Subcutaneous abdominal adipose tissue (tissue), 5 donors: ENCODE data around the gene ATP6V0B.

Source experiments
- H3K27ac ChIP-seq: one replicate; pipeline ENCODE4 v1.7.0; 2013; ENCODE audit warnings: low read depth, mild to moderate bottlenecking, inconsistent platforms, low read length, moderate library complexity
- H3K27me3 ChIP-seq, 5 donors: one replicate each; pipeline ENCODE4 v1.7.0; 2013; ENCODE audit warnings: low read length in 5 of 5, inconsistent platforms in 1 of 5; ENCODE audit not compliant: control insufficient read depth in 5 of 5, insufficient read depth in 4 of 5
- H3K36me3 ChIP-seq, 5 donors: one replicate each; pipeline ENCODE4 v1.7.0; 2013; ENCODE audit warnings: low read length in 5 of 5; ENCODE audit not compliant: control insufficient read depth in 5 of 5, insufficient read depth in 5 of 5
- H3K4me1 ChIP-seq, 5 donors: one replicate each; pipeline ENCODE4 v1.7.0; 2013; ENCODE audit warnings: low read length in 5 of 5, mild to moderate bottlenecking in 3 of 5, moderate library complexity in 1 of 5; ENCODE audit not compliant: control insufficient read depth in 5 of 5, insufficient read depth in 5 of 5
- H3K4me3 ChIP-seq, 5 donors: one replicate each; pipeline ENCODE4 v1.7.0; 2013; ENCODE audit warnings: low read length in 5 of 5, low read depth in 1 of 5
- H3K9ac ChIP-seq, 5 donors: one replicate each; pipeline ENCODE4 v1.7.0; 2013; ENCODE audit warnings: low read length in 5 of 5, mild to moderate bottlenecking in 4 of 5, moderate library complexity in 3 of 5
- H3K9me3 ChIP-seq, 5 donors: one replicate each; pipeline ENCODE4 v1.7.0; 2013; ENCODE audit warnings: low read length in 5 of 5; ENCODE audit not compliant: control insufficient read depth in 5 of 5
- donor health status: healthy.
- donor health status: healthy.
- donor health status: healthy.
- donor health status: healthy.
- donor health status: healthy.

Gene ATP6V0B

DNA sequence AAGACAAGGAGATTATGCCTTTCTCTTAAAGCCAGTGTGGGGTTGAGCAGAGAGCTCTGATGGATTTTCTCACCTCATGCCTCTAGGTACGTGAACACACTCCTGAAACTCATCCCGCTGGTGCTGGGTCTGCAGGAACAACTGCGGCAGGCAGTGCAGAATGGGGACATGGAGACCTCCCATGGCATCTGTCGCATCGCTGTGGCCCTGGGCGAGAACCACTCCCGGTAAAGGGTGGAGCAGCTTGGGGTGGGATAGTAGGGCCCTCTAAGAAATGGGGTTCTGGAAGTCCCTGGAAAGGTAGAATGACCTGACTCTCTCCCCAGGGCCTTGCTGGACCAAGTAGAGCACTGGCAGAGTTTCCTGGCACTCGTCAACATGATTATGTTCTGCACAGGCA, 18.5 kb upstream of the ATP6V0B start:
- Histone ChIP-seq H3K4me1 (no peaks in the 10 kb centered on the region), H3K9me3 (no peaks in the 10 kb centered on the region), H3K36me3 (peaks cover 0 to 55% (median 51%) of the 10 kb centered on the region in 5 donors), H3K27ac (no peak overlapping the region), H3K9ac (no peak overlapping the region), H3K4me3 (no peak overlapping the region), H3K27me3 (no peaks in the 10 kb centered on the region)

DNA sequence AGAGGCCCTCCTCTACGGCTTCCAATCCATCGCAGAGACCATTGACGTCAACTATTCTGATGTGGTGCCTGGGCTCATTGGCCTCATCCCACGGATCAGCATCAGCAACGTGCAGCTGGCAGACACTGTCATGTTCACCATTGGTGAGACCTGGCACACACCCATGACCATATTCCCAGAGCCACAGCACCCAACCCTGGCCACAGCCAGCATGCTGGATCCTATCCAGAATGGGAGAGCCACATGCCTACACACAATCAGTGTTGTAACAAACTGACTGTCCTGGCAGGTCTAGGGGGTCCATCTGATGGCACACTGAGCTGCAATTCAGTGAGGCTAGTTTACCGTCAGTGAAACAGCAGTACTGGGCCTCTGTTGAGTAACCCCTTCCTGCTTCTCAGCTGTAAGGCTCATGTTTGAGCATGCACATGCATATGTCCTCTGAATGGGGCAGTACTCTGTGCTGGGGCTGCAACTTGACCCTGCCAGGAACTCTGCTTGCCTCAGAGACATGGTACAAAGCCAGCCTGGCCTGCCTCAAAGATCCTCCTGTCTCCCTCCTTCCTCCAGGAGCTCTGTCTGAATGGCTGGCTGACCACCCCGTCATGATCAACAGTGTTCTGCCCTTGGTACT, 17.2 kb upstream of the ATP6V0B start:
- Histone ChIP-seq H3K9ac (no peak overlapping the region), H3K27ac (no peak overlapping the region), H3K9me3 (no peaks in the 10 kb centered on the region), H3K4me3 (no peak overlapping the region), H3K27me3 (no peaks in the 10 kb centered on the region), H3K4me1 (no peaks in the 10 kb centered on the region), H3K36me3 (peaks cover 0 to 68% (median 63%) of the 10 kb centered on the region in 5 donors)

DNA sequence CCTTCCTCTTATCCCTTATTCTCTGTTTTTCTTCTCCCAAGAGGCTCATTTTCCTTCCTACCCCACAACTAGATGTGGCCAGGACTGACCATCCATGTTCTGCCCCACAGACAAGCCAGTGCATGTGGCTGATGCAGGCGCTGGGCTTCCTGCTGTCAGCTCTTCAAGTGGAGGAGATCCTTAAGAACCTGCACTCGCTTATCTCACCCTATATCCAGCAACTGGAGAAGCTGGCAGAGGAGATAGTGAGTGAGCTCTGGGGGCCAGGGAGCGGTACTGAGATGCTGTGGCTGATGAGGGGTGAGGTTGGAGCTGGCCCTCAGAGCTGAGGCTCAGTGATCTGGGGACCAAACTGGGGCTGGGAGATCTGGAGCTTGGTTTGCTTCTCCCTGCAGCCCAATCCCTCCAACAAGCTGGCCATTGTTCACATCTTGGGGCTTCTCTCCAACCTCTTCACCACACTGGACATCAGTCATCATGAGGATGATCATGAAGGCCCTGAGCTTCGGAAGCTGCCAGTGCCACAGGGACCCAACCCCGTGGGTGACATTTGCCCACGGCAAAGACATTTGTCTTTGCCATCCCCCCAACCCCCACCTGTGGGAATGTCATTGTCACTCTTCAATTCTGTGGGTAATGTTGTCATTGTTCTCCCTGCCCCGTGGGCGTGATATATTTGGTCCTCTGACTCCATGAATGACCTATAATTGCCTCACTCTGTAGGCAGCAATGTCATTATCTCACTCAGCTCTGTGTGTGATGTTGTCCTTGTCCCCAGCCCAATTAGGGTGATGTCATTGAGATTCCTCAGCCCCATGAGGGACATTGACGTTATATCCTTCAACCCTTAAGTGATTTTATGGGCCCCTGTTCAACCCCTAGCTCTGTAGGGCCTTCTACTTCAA, 16.2 kb upstream of the ATP6V0B start:
- Histone ChIP-seq H3K27me3 (no peaks in the 10 kb centered on the region), H3K9me3 (no peaks in the 10 kb centered on the region), H3K36me3 (peaks cover 0 to 77% (median 74%) of the 10 kb centered on the region in 5 donors), H3K4me3 (no peak overlapping the region), H3K27ac (no peak overlapping the region), H3K9ac (no peak overlapping the region), H3K4me1 (no peaks in the 10 kb centered on the region)

DNA sequence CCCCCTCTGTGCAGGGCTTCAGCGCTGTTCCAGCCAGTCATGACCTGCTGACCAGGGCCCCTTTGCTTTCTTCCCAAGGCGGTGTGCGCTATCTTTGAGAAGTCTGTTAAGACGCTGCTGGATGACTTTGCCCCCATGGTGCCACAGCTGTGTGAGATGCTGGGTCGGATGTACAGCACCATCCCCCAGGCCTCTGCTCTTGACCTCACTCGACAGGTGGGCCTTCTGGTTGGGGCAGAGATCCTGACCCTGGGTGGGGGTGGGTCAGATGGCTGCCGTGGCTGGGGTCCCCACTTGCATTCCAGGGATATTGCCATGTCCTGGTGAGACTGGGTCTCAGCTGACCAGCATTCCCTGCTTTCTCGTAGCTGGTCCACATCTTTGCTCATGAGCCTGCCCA, 14.0 kb upstream of the ATP6V0B start:
- Histone ChIP-seq H3K4me1 (no peaks in the 10 kb centered on the region), H3K27me3 (no peaks in the 10 kb centered on the region), H3K9ac (no peak overlapping the region), H3K4me3 (no peak overlapping the region), H3K9me3 (no peaks in the 10 kb centered on the region), H3K36me3 (peaks cover 0 to 92% (median 80%) of the 10 kb centered on the region in 5 donors), H3K27ac (no peak overlapping the region)

DNA sequence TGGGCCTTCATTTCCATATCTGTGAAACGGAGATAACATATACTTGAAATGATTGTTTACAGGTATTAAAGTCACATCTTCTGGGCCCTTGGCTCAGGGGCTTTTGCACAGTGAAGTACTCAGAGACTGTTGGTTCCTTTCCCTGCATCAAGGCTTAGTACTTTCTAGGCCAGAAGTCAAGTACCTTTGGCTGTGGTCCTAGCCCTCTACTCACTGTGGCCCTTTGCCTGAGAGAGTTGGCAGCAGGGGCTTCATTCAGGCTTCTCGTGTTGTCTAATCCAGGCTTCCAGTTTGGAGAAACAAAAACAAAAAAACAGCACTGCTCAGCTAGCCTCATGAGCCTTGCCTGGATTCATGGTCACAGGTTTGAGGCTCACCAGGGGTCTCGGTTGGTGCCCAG, 13.1 kb upstream of the ATP6V0B start:
- Histone ChIP-seq H3K9ac (no peak overlapping the region), H3K27ac (no peak overlapping the region), H3K4me1 (no peaks in the 10 kb centered on the region), H3K27me3 (no peaks in the 10 kb centered on the region), H3K9me3 (no peaks in the 10 kb centered on the region), H3K36me3 (peaks cover 0 to 94% (median 82%) of the 10 kb centered on the region in 5 donors), H3K4me3 (no peak overlapping the region)

DNA sequence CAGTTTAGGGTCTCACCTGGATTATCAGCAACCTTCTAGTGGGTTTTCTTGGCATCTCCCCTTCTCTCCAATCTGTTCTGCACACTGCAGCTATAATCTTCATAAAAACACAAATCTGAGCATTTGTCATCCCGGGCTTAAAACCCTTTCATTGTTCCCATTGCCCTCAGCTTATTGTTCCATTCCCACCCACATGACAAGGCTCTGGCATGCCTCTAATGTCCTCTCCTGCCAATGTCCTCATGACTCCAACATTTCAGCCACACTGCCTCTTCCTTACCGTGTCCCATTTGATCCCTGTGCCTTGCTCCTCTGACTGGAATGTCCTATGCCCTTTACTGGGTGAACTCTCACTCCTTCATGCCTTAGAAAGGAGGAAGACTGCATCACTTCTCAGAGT, 12.4 kb upstream of the ATP6V0B start:
- Histone ChIP-seq H3K36me3 (peaks cover 0 to 94% (median 78%) of the 10 kb centered on the region in 5 donors), H3K9me3 (no peaks in the 10 kb centered on the region), H3K4me1 (no peaks in the 10 kb centered on the region), H3K9ac (no peak overlapping the region), H3K27ac (no peak overlapping the region), H3K4me3 (no peak overlapping the region), H3K27me3 (no peaks in the 10 kb centered on the region)

DNA sequence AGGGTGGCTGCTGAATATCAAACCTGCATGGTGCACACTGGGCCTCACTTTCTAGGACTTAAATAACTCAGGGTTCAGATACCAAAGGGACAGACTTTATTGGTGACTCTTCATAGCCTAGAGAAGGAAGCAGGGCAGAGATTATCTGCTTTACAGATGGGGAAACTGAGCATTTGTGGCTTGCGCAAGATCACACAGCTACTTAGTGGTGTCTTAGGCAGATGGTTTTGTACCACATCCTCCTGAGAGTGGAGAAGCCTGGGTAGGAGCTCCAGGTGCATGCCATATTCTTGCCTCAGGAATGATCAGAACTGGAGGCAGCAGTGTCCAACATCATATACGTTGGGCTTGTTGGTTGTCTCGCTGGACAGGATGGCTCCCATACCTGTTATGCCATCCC, 11.8 kb upstream of the ATP6V0B start:
- no peak overlapping the region for H3K9ac ChIP-seq
- no peaks in the 10 kb centered on the region for H3K27me3 ChIP-seq
- H3K27ac ChIP-seq: no peak overlapping the region

DNA sequence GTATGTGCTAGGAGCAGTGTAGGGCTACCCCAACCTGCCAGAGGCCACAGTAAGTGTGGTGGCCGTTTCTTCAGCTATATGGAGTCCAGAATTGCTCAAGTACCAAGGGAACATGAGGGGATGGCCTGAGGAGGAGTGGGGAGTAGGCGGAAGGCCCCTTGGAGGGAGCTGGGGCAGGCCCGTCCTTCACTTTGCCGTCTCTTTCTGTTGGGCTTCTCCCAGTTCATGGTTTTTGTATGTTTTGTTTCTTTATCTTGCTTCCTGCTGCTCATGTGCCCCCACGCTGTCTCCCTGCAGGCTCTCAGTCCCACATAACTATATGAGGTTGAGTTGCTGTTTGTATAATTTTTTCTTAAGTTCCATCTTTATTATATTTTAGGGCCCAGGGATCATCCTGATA, 10.9 kb upstream of the ATP6V0B start:
- Histone ChIP-seq H3K4me3 (no peak overlapping the region), H3K9ac (no peak overlapping the region), H3K9me3 (no peaks in the 10 kb centered on the region), H3K36me3 (peaks cover 0 to 85% (median 67%) of the 10 kb centered on the region in 5 donors), H3K27ac (no peak overlapping the region), H3K27me3 (no peaks in the 10 kb centered on the region), H3K4me1 (no peaks in the 10 kb centered on the region)

More for the DNA sequence above, 11.8 kb upstream of the ATP6V0B start:
- H3K36me3 ChIP-seq: peaks cover 0 to 93% (median 76%) of the 10 kb centered on the region in 5 donors
- no peaks in the 10 kb centered on the region for H3K9me3 ChIP-seq
- no peak overlapping the region for H3K4me3 ChIP-seq
- no peaks in the 10 kb centered on the region for H3K4me1 ChIP-seq

DNA sequence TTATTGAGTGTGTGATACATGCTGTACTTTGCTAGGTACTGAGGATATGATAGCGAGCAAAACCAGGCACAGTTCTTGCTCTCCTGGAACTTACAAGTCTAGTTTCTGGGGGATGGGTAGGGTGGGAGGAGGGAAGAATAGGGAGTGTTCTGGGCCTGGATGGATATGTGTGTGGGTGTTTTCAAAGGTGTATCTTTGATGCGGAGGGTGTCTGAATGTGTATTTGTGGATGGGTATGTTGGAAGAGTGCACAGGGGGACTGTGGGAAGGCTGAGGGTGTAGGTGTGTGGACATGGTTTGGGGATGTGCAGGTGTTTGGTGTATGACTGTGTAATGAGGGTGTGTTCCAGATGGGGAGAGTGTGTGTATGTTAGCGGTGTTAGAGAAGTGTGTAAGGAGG, 9.4 kb upstream of the ATP6V0B start:
- no peak overlapping the region for H3K9ac ChIP-seq
- H3K36me3 ChIP-seq: peaks cover 0 to 70% (median 54%) of the 10 kb centered on the region in 5 donors
- H3K4me3 ChIP-seq: no peak overlapping the region

DNA sequence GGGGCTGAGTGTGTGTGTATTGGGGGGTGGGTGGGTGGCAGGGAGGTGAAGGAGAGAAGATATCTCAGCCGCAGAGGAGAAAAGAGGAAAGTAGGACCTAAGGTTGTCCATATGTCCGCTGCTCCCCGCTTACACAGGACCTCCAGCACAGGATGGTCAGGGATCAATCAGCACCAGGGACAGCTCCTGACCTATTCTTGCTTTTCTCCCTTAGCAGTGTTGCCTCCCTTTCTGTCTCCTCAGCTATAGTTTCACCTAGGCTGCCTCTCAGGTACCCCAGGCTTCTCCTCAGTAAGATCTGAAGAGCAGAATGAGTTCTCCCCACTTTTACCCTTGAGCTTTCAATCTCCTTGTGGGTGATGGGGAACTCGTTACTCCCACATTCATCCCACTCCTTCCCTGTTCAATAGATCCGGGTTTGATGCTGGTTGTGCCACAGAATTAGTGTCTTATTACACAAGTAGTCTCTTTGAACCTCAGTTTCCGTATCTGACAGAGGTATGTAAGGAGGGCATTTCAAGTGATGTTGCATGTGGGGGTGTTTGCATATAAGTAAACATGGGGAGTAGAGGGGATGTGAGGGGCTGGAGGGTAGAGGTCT, 6.3 kb upstream of the ATP6V0B start:
- Histone ChIP-seq H3K4me3 (no peak overlapping the region), H3K4me1 (peaks cover 2 to 20% (median 16%) of the 10 kb centered on the region in 5 donors), H3K36me3 (peaks cover 0 to 56% (median 31%) of the 10 kb centered on the region in 5 donors), H3K27ac (no peak overlapping the region), H3K9me3 (no peaks in the 10 kb centered on the region), H3K9ac (no peak overlapping the region), H3K27me3 (no peaks in the 10 kb centered on the region)

More for the DNA sequence above, 9.4 kb upstream of the ATP6V0B start:
- Histone ChIP-seq H3K9me3 (no peaks in the 10 kb centered on the region), H3K4me1 (peaks cover under 1 to 9% (median 9%) of the 10 kb centered on the region in 5 donors), H3K27me3 (no peaks in the 10 kb centered on the region), H3K27ac (no peak overlapping the region)
